DLD1 (cell line): ENCODE results near the gene GSTM4.

Experiments used
- in situ Hi-C: cut with HindIII; loops from 2 replicates; pipeline ENCODE4 v1.10.0; 2017; ENCODE audit warnings: low sequenced_read_pairs

GSTM4 gene

GRCh38 chr1:109655615-109656519 lies at the start of gene GSTM4:
Gene GSTM4, plus strand, starts transcription at chr1:109656099. Its CDS starts 291 bp downstream, at chr1:109656390.
- in situ Hi-C loops = no loop called here

GRCh38 chr1:109609881-109610280 lies 46.0 kb upstream of the GSTM4 start:
- in situ Hi-C loops = no loop called here

- in situ Hi-C loops = no loop called here
These were observed 45.1 kb upstream of the GSTM4 start for GRCh38 chr1:109610609-109611307.

- in situ Hi-C loops = no loop called here
These were observed 44.5 kb upstream of the GSTM4 start for GRCh38 chr1:109611308-109611990.

- in situ Hi-C loops = no loop called here
These were observed 42.3 kb upstream of the GSTM4 start for GRCh38 chr1:109613361-109614147.

- in situ Hi-C loops = no loop called here
These were observed 40.0 kb upstream of the GSTM4 start for GRCh38 chr1:109615879-109616278.

- in situ Hi-C loops = no loop called here
These were observed 39.5 kb upstream of the GSTM4 start for GRCh38 chr1:109616391-109616790.

GRCh38 chr1:109617291-109617801 lies 38.6 kb upstream of the GSTM4 start:
- in situ Hi-C loops = no loop called here

- in situ Hi-C loops = no loop called here
These were observed 37.0 kb upstream of the GSTM4 start for GRCh38 chr1:109618661-109619575.

GRCh38 chr1:109619576-109620400 lies 36.1 kb upstream of the GSTM4 start, which contains the start of the genes AMPD2 and GNAT2:
Gene AMPD2, plus strand, starts transcription at chr1:109619837. Its CDS starts 1,339 bp downstream, at chr1:109621176.
Gene GNAT2, minus strand, starts transcription at chr1:109619616. Its CDS starts 6,746 bp downstream, at chr1:109612870.
- in situ Hi-C loops = no loop called here

- in situ Hi-C loops = no loop called here
These were observed 35.5 kb upstream of the GSTM4 start for GRCh38 chr1:109620401-109620791.

- in situ Hi-C loops = no loop called here
These were observed 35.0 kb upstream of the GSTM4 start for GRCh38 chr1:109620841-109621286.

GRCh38 chr1:109621379-109622136 lies 34.3 kb upstream of the GSTM4 start:
- in situ Hi-C loops = no loop called here

GRCh38 chr1:109622137-109622892 lies 33.6 kb upstream of the GSTM4 start:
- in situ Hi-C loops = no loop called here

GRCh38 chr1:109622895-109623294 lies 33.0 kb upstream of the GSTM4 start:
- in situ Hi-C loops = no loop called here

GRCh38 chr1:109623601-109624161 lies 32.2 kb upstream of the GSTM4 start:
- in situ Hi-C loops = no loop called here
